PFSK-1 (cell line): ENCODE results near the gene WDR49.

Experiments
- FOXP2 ChIP-seq: optimal IDR thresholded peaks from 2 replicates; pipeline ENCODE3; 2011; ENCODE audit warnings: borderline replicate concordance, control low read depth, inconsistent platforms; ENCODE audit not compliant: insufficient read depth; ENCODE audit errors: extremely low read length, extremely low read depth
- POLR2AphosphoS5 ChIP-seq: IDR thresholded peaks from 2 replicates; pipeline ENCODE4 v1.6.1; 2012; ENCODE audit warnings: low read depth, mild to moderate bottlenecking, control low read depth, low read length, moderate library complexity
- SIN3A ChIP-seq: IDR thresholded peaks from 2 replicates; pipeline ENCODE4 v1.6.1; 2012; ENCODE audit warnings: mild to moderate bottlenecking, low read length, moderate library complexity, borderline replicate concordance; ENCODE audit not compliant: insufficient read depth
- TAF1 ChIP-seq: IDR thresholded peaks from 2 replicates; pipeline ENCODE4 v1.6.1; 2012; ENCODE audit warnings: low read length, control low read depth, borderline replicate concordance; ENCODE audit not compliant: insufficient read depth
- TF ChIP-seq, protein P1 (sequence below), 2 experiments: IDR thresholded peaks; 2 replicates each; pipeline versions ENCODE4 v1.6.1 to v1.8.0; 2011 to 2012; ENCODE audit warnings: low read depth in 2 of 2, low read length in 2 of 2, control low read depth in 1 of 2, inconsistent platforms in 1 of 2, mild to moderate bottlenecking in 1 of 2, moderate library complexity in 1 of 2; ENCODE audit not compliant: insufficient read depth in 1 of 2

DNA sequence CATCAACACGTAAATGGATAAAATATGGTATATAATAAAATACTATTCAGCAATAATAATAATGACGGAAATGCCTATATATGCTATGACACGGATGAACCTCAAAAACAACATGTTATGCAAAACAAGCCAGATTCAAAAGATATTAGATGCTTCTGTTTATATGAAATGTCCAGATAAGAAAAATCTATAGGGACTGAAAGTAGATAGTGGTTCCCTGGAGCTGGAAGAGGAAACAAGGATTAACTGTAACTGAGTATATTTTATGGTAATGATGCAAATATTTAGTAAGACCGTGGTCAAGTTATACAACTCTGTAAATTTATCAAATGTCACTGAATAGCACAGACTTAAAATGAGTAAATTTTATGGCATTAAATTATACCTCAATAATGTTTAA lies 25.8 kb upstream of the WDR49 start:
- TF ChIP-seq POLR2AphosphoS5 = no peak
- TF ChIP-seq, protein P1, sequence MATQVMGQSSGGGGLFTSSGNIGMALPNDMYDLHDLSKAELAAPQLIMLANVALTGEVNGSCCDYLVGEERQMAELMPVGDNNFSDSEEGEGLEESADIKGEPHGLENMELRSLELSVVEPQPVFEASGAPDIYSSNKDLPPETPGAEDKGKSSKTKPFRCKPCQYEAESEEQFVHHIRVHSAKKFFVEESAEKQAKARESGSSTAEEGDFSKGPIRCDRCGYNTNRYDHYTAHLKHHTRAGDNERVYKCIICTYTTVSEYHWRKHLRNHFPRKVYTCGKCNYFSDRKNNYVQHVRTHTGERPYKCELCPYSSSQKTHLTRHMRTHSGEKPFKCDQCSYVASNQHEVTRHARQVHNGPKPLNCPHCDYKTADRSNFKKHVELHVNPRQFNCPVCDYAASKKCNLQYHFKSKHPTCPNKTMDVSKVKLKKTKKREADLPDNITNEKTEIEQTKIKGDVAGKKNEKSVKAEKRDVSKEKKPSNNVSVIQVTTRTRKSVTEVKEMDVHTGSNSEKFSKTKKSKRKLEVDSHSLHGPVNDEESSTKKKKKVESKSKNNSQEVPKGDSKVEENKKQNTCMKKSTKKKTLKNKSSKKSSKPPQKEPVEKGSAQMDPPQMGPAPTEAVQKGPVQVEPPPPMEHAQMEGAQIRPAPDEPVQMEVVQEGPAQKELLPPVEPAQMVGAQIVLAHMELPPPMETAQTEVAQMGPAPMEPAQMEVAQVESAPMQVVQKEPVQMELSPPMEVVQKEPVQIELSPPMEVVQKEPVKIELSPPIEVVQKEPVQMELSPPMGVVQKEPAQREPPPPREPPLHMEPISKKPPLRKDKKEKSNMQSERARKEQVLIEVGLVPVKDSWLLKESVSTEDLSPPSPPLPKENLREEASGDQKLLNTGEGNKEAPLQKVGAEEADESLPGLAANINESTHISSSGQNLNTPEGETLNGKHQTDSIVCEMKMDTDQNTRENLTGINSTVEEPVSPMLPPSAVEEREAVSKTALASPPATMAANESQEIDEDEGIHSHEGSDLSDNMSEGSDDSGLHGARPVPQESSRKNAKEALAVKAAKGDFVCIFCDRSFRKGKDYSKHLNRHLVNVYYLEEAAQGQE (IDR thresholded peaks at IDR 0.05; ENCODE audit: insufficient read depth in 1 of 2, low read depth in 2 of 2, low read length in 2 of 2) = no peak
- TF ChIP-seq TAF1 = no peak
- no peak for TF ChIP-seq SIN3A
- TF ChIP-seq FOXP2 = no peak
